Testis (tissue), 2 donors: ENCODE measurements around the gene ADAM23.

ENCODE experiments used
- CTCF ChIP-seq, 3 experiments: fragments of 450-650 bp in 2 of 3; fragments of 200-600 bp in 1 of 3; sonication (generic) in 1 of 3; IDR thresholded peaks; one replicate each; pipeline ENCODE4 v1.5.1; 2016 to 2019; ENCODE audit warnings: antibody characterized with exemption in 3 of 3, mild to moderate bottlenecking in 2 of 3, moderate library complexity in 1 of 3
- POLR2A ChIP-seq: fragments of 450-650 bp; IDR thresholded peaks from one replicate; pipeline ENCODE4 v1.6.1; 2017; ENCODE audit warnings: antibody characterized with exemption, mild to moderate bottlenecking, moderate library complexity

GRCh38 chr2:206482633-206483032 is 39.3 kb downstream of the ADAM23 start:
- TF ChIP-seq CTCF (IDR thresholded peaks at IDR 0.05), result no peak
- no peak for TF ChIP-seq POLR2A
